Neural cell (in vitro differentiated cells): ENCODE results near the gene IL13RA1. TPM values are rescaled to one million over a fixed set of nuclear protein-coding genes. Genes with fewer than 3 reads are reported as not detected.

Source experiments
- H2AFZ ChIP-seq: fragments of 200-600, 300-800 bp; sonication (generic), shearing (Covaris generic); 2 replicates; pipeline ENCODE4 v1.6.0; 2014; ENCODE audit warnings: low read depth, mild to moderate bottlenecking, antibody characterized with exemption, low read length, moderate library complexity
- H3F3A ChIP-seq: fragments of 200-600 bp; shearing (Covaris generic); 2 replicates; pipeline ENCODE4 v1.6.1; 2016; ENCODE audit warnings: mild to moderate bottlenecking, moderate library complexity, mixed read lengths, antibody characterized with exemption, low read length; ENCODE audit not compliant: insufficient read depth, poor library complexity, severe bottlenecking
- H3K27ac ChIP-seq: fragments of 200-600, 300-800 bp; sonication (generic), shearing (Covaris generic); 2 replicates; pipeline ENCODE4 v1.5.1; 2014; ENCODE audit warnings: mild to moderate bottlenecking, low read length, moderate library complexity
- H3K27me3 ChIP-seq: fragments of 300-800, 200-600 bp; sonication (generic), shearing (Covaris generic); 2 replicates; pipeline ENCODE4 v1.6.0; 2014; ENCODE audit warnings: mild to moderate bottlenecking, low read depth, low read length, moderate library complexity; ENCODE audit not compliant: insufficient read depth
- H3K36me3 ChIP-seq: fragments of 300-800, 200-600 bp; sonication (generic), shearing (Covaris generic); 2 replicates; pipeline ENCODE4 v1.5.1; 2014; ENCODE audit warnings: mild to moderate bottlenecking, antibody characterized with exemption, low read length, moderate library complexity; ENCODE audit not compliant: insufficient read depth
- H3K4me2 ChIP-seq: fragments of 300-800, 200-600 bp; sonication (generic), shearing (Covaris generic); 2 replicates; pipeline ENCODE4 v1.6.0; 2014; ENCODE audit warnings: mild to moderate bottlenecking, low read length
- H3K4me3 ChIP-seq: fragments of 300-800, 200-600 bp; sonication (generic), shearing (Covaris generic); 2 replicates; pipeline ENCODE4 v1.5.1; 2014; ENCODE audit warnings: mild to moderate bottlenecking, low read length, moderate library complexity
- H3K79me2 ChIP-seq: fragments of 200-600 bp; shearing (Covaris generic); replicated peaks from 2 replicates; pipeline ENCODE4 v1.6.0; 2014; ENCODE audit warnings: mild to moderate bottlenecking, low read length, moderate library complexity; ENCODE audit not compliant: insufficient read depth
- H3K9ac ChIP-seq: fragments of 300-800, 200-600 bp; sonication (generic), shearing (Covaris generic); 2 replicates; pipeline ENCODE4 v1.6.1; 2016; ENCODE audit warnings: mild to moderate bottlenecking, low read length, mixed read lengths
- H3K9me2 ChIP-seq: fragments of 200-600 bp; shearing (Covaris generic); 2 replicates; pipeline ENCODE4 v1.6.1; 2016; ENCODE audit warnings: mild to moderate bottlenecking, low read length, mixed read lengths; ENCODE audit not compliant: insufficient read depth
- H3K9me3 ChIP-seq: fragments of 200-600, 300-800 bp; sonication (generic), shearing (Covaris generic); 2 replicates; pipeline ENCODE4 v1.6.1; 2016; ENCODE audit warnings: mild to moderate bottlenecking, mixed run types, low read length, moderate library complexity, mixed read lengths
- H4K20me1 ChIP-seq: fragments of 200-600 bp; shearing (Covaris generic); 2 replicates; pipeline ENCODE4 v1.6.1; 2016; ENCODE audit warnings: mild to moderate bottlenecking, mixed run types; ENCODE audit not compliant: insufficient read depth
- EP300 ChIP-seq: fragments of 450-650 bp; conservative IDR thresholded peaks from 2 replicates; pipeline ENCODE4 v1.6.1; 2014; ENCODE audit warnings: antibody characterized with exemption, mild to moderate bottlenecking, moderate library complexity; ENCODE audit not compliant: poor library complexity, severe bottlenecking
- EZH2 ChIP-seq: fragments of 200-600, 300-800 bp; shearing (Covaris generic), sonication (generic); IDR thresholded peaks from 2 replicates; pipeline ENCODE4 v1.6.1; 2014; ENCODE audit warnings: antibody characterized with exemption, low read length, borderline replicate concordance, mild to moderate bottlenecking; ENCODE audit not compliant: insufficient read depth, poor library complexity, severe bottlenecking
- MXI1 ChIP-seq: fragments of 450-650 bp; conservative IDR thresholded peaks from 2 replicates; pipeline ENCODE4 v1.6.1; 2014; ENCODE audit warnings: antibody characterized with exemption, mild to moderate bottlenecking; ENCODE audit not compliant: poor library complexity, severe bottlenecking
- POLR2AphosphoS5 ChIP-seq: IDR thresholded peaks from 2 replicates; pipeline ENCODE4 v1.6.1; 2012
- RAD21 ChIP-seq: fragments of 450-650 bp; conservative IDR thresholded peaks from 2 replicates; pipeline ENCODE4 v1.6.1; 2014; ENCODE audit warnings: antibody characterized with exemption, mild to moderate bottlenecking, moderate library complexity
- SMC3 ChIP-seq: fragments of 450-650 bp; conservative IDR thresholded peaks from 2 replicates; pipeline ENCODE4 v1.6.1; 2014; ENCODE audit warnings: antibody characterized with exemption, mild to moderate bottlenecking, moderate library complexity; ENCODE audit not compliant: poor library complexity
- TAF1 ChIP-seq: IDR thresholded peaks from 2 replicates; pipeline ENCODE4 v1.6.1; 2012; ENCODE audit warnings: low read depth
- polyA plus RNA-seq: library from polyadenylated mRNA; depleted of rRNA; stranded (reverse); fragments of >200 nt; gene quantifications from 2 replicates; pipeline ENCODE4 v1.2.3, GENCODE V29; 2014
- TF ChIP-seq, protein P1 (sequence below): fragments of 450-650 bp; IDR thresholded peaks from 2 replicates; pipeline ENCODE4 v1.5.1; 2014; ENCODE audit warnings: antibody characterized with exemption, mild to moderate bottlenecking, moderate library complexity; ENCODE audit not compliant: poor library complexity, severe bottlenecking
- TF ChIP-seq, protein P2 (sequence below): IDR thresholded peaks from 2 replicates; pipeline ENCODE4 v1.6.1; 2012; ENCODE audit warnings: borderline replicate concordance

IL13RA1 gene
- polyA plus RNA-seq, 1 donor from 2014 or later = 0.30 TPM

DNA sequence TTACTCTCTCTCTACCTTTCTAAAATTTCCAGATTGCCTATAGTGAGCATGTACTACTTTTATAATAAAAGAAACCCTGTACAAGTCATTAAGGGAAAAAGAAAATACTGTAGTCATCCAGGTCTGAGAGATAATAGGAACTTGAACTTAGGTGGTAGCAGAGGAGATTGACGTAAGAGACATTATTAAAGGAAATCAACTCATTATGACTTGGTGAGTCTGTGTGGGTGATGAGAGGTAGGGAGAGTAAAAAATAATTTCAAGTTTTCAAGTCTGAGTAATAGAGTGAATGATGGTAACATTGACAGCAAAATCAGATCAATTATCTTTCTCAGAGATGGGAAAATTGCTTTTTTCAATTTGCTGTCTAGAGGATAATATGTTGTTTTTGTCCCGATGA is 52.2 kb downstream of the IL13RA1 start:
- H3K4me2 ChIP-seq = no peak overlapping the region
- H3K9me3 ChIP-seq = no peaks in the 10 kb centered on the region
- peak; percentile 34 for TF ChIP-seq EP300
- TF ChIP-seq RAD21 = no peak
- TF ChIP-seq EZH2 = no peak
- TF ChIP-seq, protein P1, sequence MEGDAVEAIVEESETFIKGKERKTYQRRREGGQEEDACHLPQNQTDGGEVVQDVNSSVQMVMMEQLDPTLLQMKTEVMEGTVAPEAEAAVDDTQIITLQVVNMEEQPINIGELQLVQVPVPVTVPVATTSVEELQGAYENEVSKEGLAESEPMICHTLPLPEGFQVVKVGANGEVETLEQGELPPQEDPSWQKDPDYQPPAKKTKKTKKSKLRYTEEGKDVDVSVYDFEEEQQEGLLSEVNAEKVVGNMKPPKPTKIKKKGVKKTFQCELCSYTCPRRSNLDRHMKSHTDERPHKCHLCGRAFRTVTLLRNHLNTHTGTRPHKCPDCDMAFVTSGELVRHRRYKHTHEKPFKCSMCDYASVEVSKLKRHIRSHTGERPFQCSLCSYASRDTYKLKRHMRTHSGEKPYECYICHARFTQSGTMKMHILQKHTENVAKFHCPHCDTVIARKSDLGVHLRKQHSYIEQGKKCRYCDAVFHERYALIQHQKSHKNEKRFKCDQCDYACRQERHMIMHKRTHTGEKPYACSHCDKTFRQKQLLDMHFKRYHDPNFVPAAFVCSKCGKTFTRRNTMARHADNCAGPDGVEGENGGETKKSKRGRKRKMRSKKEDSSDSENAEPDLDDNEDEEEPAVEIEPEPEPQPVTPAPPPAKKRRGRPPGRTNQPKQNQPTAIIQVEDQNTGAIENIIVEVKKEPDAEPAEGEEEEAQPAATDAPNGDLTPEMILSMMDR = no peak
- no peak for TF ChIP-seq MXI1
- TF ChIP-seq, protein P2, sequence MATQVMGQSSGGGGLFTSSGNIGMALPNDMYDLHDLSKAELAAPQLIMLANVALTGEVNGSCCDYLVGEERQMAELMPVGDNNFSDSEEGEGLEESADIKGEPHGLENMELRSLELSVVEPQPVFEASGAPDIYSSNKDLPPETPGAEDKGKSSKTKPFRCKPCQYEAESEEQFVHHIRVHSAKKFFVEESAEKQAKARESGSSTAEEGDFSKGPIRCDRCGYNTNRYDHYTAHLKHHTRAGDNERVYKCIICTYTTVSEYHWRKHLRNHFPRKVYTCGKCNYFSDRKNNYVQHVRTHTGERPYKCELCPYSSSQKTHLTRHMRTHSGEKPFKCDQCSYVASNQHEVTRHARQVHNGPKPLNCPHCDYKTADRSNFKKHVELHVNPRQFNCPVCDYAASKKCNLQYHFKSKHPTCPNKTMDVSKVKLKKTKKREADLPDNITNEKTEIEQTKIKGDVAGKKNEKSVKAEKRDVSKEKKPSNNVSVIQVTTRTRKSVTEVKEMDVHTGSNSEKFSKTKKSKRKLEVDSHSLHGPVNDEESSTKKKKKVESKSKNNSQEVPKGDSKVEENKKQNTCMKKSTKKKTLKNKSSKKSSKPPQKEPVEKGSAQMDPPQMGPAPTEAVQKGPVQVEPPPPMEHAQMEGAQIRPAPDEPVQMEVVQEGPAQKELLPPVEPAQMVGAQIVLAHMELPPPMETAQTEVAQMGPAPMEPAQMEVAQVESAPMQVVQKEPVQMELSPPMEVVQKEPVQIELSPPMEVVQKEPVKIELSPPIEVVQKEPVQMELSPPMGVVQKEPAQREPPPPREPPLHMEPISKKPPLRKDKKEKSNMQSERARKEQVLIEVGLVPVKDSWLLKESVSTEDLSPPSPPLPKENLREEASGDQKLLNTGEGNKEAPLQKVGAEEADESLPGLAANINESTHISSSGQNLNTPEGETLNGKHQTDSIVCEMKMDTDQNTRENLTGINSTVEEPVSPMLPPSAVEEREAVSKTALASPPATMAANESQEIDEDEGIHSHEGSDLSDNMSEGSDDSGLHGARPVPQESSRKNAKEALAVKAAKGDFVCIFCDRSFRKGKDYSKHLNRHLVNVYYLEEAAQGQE = no peak
- peak; percentile 40 for TF ChIP-seq POLR2AphosphoS5
- H2AFZ ChIP-seq = no peak overlapping the region
- no peaks in the 10 kb centered on the region for H3K36me3 ChIP-seq
- no peaks in the 10 kb centered on the region for H3K27me3 ChIP-seq
- no peaks in the 10 kb centered on the region for H4K20me1 ChIP-seq
- H3F3A ChIP-seq = no peaks in the 10 kb centered on the region
- H3K79me2 ChIP-seq = no peaks in the 10 kb centered on the region
- H3K4me3 ChIP-seq = no peak overlapping the region
- no peaks in the 10 kb centered on the region for H3K9me2 ChIP-seq
- no peak overlapping the region for H3K9ac ChIP-seq
- no peak overlapping the region for H3K27ac ChIP-seq

DNA sequence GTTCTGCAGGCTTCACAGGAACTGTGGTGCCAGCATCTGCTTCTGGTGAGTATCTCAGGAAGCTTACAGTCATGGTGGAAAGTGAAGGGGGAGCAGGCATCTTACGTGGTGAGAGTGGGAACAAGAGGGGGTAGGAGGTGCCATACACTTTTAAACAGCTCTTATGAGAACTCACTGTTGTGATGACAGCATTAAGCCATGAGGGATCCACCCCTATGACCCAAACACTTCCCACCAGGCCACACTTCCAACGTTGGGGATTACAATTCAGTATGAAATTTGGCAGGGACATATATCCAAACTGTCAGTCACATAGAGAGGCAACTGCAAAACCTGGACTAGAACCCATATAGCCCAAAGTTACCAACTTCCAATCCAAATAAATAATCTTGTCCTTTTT is 53.1 kb downstream of the IL13RA1 start:
- H3K9ac ChIP-seq = no peak overlapping the region
- TF ChIP-seq, protein P2 = no peak
- TF ChIP-seq EZH2 = no peak
- no peak for TF ChIP-seq TAF1
- TF ChIP-seq MXI1 = no peak
- TF ChIP-seq RAD21 = no peak
- no peak for TF ChIP-seq POLR2AphosphoS5
- TF ChIP-seq, protein P1 = no peak
- TF ChIP-seq EP300 = no peak
- no peak for TF ChIP-seq SMC3
- no peaks in the 10 kb centered on the region for H3K9me3 ChIP-seq
- H4K20me1 ChIP-seq = no peaks in the 10 kb centered on the region
- no peaks in the 10 kb centered on the region for H3K9me2 ChIP-seq
- H2AFZ ChIP-seq = no peak overlapping the region
- H3F3A ChIP-seq = no peaks in the 10 kb centered on the region
- H3K4me2 ChIP-seq = no peak overlapping the region
- H3K4me3 ChIP-seq = no peak overlapping the region
- no peaks in the 10 kb centered on the region for H3K27me3 ChIP-seq
- H3K36me3 ChIP-seq = no peaks in the 10 kb centered on the region
- no peak overlapping the region for H3K27ac ChIP-seq
- H3K79me2 ChIP-seq = no peaks in the 10 kb centered on the region
